Transverse colon (tissue), 4 donors: ENCODE data around the gene VPS18. TPM values are rescaled to one million over a fixed set of nuclear protein-coding genes. Genes with fewer than 3 reads are reported as not detected.
A peak's percentile ranks its signal among the peaks of the same experiment; 100 is the strongest.

Experiments used
- DNase-seq: peaks from one replicate; pipeline ENCODE4 v3.0.0-alpha.2; 2019
- H3K27ac ChIP-seq, 4 donors: fragments of 200-600 bp; sonication (generic); 2 replicates each; pipeline ENCODE4 v1.5.1; 2016 to 2018; ENCODE audit warnings: inconsistent platforms in 4 of 4
- H3K27me3 ChIP-seq: fragments of 200-600 bp; sonication (generic); 2 replicates; pipeline ENCODE4 v1.5.1; 2017; ENCODE audit warnings: inconsistent platforms
- H3K36me3 ChIP-seq, 4 donors: fragments of 200-600 bp; sonication (generic); 2 replicates each; pipeline ENCODE4 v1.5.1; 2017 to 2019; ENCODE audit warnings: inconsistent platforms in 4 of 4
- H3K4me1 ChIP-seq, 4 donors: fragments of 200-600 bp; sonication (generic); 2 replicates each; pipeline ENCODE4 v1.5.1; 2017 to 2020; ENCODE audit warnings: inconsistent platforms in 4 of 4
- H3K4me3 ChIP-seq, 4 donors: fragments of 200-600 bp; sonication (generic); 1 replicate in 1 of 4; 2 replicates in 3 of 4; pipeline versions ENCODE4 v1.5.1 to v1.6.1; 2017 to 2019; ENCODE audit warnings: inconsistent platforms in 4 of 4
- H3K9me3 ChIP-seq, 2 donors: fragments of 200-600 bp; sonication (generic); 2 replicates each; pipeline ENCODE4 v1.5.1; 2017 to 2019; ENCODE audit warnings: inconsistent platforms in 2 of 2
- EP300 ChIP-seq: sonication (generic); formaldehyde crosslinking; IDR thresholded peaks from one replicate; pipeline ENCODE4 v1.6.1; 2017; ENCODE audit warnings: antibody characterized with exemption, low read depth
- POLR2A ChIP-seq: fragments of 450-650 bp; IDR thresholded peaks from one replicate; pipeline ENCODE4 v1.6.1; 2016; ENCODE audit warnings: antibody characterized with exemption, mild to moderate bottlenecking, moderate library complexity
- POLR2AphosphoS5 ChIP-seq, 3 donors: sonication (generic); formaldehyde crosslinking; IDR thresholded peaks; one replicate each; pipeline ENCODE4 v1.6.1; 2016; ENCODE audit warnings: antibody characterized with exemption in 3 of 3
- WGBS, 2 donors: methylation state at CpG; one replicate each; pipeline ENCODE4 v1.1.5; 2018; ENCODE audit warnings: low coverage in 1 of 2; 5-methylcytosine and 5-hydroxymethylcytosine counted together
- in situ Hi-C, 4 donors: fragments of 200-750 bp; cut with MboI; loops; one replicate each; pipeline versions ENCODE4 v1.15.0 to v1.15.1; 2017; ENCODE audit warnings: low sequenced_read_pairs in 3 of 4, low pct_ligation_motif_present in 1 of 4, low pct_unique_long_range_greater_than_20kb in 1 of 4
- intact Hi-C: fragments of 100-400 bp; cut with DNase I; formaldehyde crosslinking; loops from one replicate; pipeline ENCODE4 v1.15.1; 2023; ENCODE audit warnings: low total_unique reads
- total RNA-seq, 4 donors: library from RNA; depleted of rRNA; stranded (reverse); fragments of >200 nt; gene quantifications; one replicate each; pipeline ENCODE4 v1.1.0, GENCODE V29; 2016
- TF ChIP-seq, protein P1 (sequence below), 5 experiments: fragments of 200-600 bp in 3 of 5; fragments of 450-650 bp in 2 of 5; sonication (generic) in 3 of 5; IDR thresholded peaks; 1 replicate in 2 of 5; 2 replicates in 3 of 5; pipeline ENCODE4 v1.5.1; 2016 to 2017; ENCODE audit warnings: antibody characterized with exemption in 5 of 5, inconsistent platforms in 3 of 5, mild to moderate bottlenecking in 2 of 5, moderate library complexity in 1 of 5

VPS18 gene
- total RNA-seq, 4 donors from 2014 or later = 18.3 to 58.7 (median 21.0) TPM

- TF ChIP-seq POLR2AphosphoS5 (IDR thresholded peaks at IDR 0.05) = peak in 1 of 3 donors; percentile 15
- TF ChIP-seq, protein P1, sequence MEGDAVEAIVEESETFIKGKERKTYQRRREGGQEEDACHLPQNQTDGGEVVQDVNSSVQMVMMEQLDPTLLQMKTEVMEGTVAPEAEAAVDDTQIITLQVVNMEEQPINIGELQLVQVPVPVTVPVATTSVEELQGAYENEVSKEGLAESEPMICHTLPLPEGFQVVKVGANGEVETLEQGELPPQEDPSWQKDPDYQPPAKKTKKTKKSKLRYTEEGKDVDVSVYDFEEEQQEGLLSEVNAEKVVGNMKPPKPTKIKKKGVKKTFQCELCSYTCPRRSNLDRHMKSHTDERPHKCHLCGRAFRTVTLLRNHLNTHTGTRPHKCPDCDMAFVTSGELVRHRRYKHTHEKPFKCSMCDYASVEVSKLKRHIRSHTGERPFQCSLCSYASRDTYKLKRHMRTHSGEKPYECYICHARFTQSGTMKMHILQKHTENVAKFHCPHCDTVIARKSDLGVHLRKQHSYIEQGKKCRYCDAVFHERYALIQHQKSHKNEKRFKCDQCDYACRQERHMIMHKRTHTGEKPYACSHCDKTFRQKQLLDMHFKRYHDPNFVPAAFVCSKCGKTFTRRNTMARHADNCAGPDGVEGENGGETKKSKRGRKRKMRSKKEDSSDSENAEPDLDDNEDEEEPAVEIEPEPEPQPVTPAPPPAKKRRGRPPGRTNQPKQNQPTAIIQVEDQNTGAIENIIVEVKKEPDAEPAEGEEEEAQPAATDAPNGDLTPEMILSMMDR (IDR thresholded peaks at IDR 0.05) = no peak
- WGBS, 2 donors = 44 to 47% methylated on average over 4 to 16 of the region's 16 CpGs
- no peaks in the 10 kb centered on the region for H3K36me3 ChIP-seq
- no peaks in the 10 kb centered on the region for H3K9me3 ChIP-seq
- H3K4me1 ChIP-seq = peaks cover 33 to 67% (median 65%) of the 10 kb centered on the region in 4 donors
- H3K27me3 ChIP-seq = peaks cover 53% of the 10 kb centered on the region
- intact Hi-C loops = no loop called here
- peak overlapping the region in 3 of 4 donors; percentile 36 to 66 (median 59) for H3K4me3 ChIP-seq
- in situ Hi-C loops = no loop called here
- peak overlapping the region; percentile 78 to 87 (median 84) for H3K27ac ChIP-seq
- DNase-seq = peak; percentile 32
These were observed 37.3 kb downstream of the VPS18 start for GRCh38 chr15:40931300-40932142.

GRCh38 chr15:40932156-40932555 lies 37.9 kb downstream of the VPS18 start:
- H3K4me1 ChIP-seq = peaks cover 29 to 61% (median 58%) of the 10 kb centered on the region in 4 donors
- H3K27ac ChIP-seq = peak overlapping the region; percentile 78 to 87 (median 84)
- peaks cover 47% of the 10 kb centered on the region for H3K27me3 ChIP-seq
- WGBS, 2 donors = 38 to 75% methylated on average over 1 to 8 of the region's 8 CpGs
- in situ Hi-C loops = no loop called here
- H3K36me3 ChIP-seq = no peaks in the 10 kb centered on the region
- no peak for TF ChIP-seq POLR2AphosphoS5 (IDR thresholded peaks at IDR 0.05)
- peak; percentile 17 for TF ChIP-seq POLR2A
- no peak for TF ChIP-seq EP300
- DNase-seq = peak; percentile 32
- H3K4me3 ChIP-seq = peak overlapping the region in 3 of 4 donors; percentile 36 to 66 (median 59)
- no peaks in the 10 kb centered on the region for H3K9me3 ChIP-seq
- intact Hi-C loops = no loop called here

- peaks cover 40% of the 10 kb centered on the region for H3K27me3 ChIP-seq
- H3K27ac ChIP-seq = peak overlapping the region; percentile 78 to 87 (median 84)
- H3K9me3 ChIP-seq = no peaks in the 10 kb centered on the region
- in situ Hi-C loops = no loop called here
- WGBS, 2 donors = 46% methylated on average over 11 of the region's 11 CpGs; no CpG with 5 or more reads in 1 of the 2 donors
- intact Hi-C loops = no loop called here
- peak; percentile 68 for DNase-seq
- peaks cover 29 to 59% (median 51%) of the 10 kb centered on the region in 4 donors for H3K4me1 ChIP-seq
- TF ChIP-seq EP300 (no peak), POLR2AphosphoS5 (IDR thresholded peaks at IDR 0.05) (peak; percentile 17 to 56 (median 42)), POLR2A (peak; percentile 6)
- TF ChIP-seq, protein P1 (IDR thresholded peaks at IDR 0.05) = no peak
- H3K36me3 ChIP-seq = no peaks in the 10 kb centered on the region
- peak overlapping the region in 3 of 4 donors; percentile 36 to 66 (median 59) for H3K4me3 ChIP-seq
These were observed 38.6 kb downstream of the VPS18 start for GRCh38 chr15:40932649-40933516.

DNA sequence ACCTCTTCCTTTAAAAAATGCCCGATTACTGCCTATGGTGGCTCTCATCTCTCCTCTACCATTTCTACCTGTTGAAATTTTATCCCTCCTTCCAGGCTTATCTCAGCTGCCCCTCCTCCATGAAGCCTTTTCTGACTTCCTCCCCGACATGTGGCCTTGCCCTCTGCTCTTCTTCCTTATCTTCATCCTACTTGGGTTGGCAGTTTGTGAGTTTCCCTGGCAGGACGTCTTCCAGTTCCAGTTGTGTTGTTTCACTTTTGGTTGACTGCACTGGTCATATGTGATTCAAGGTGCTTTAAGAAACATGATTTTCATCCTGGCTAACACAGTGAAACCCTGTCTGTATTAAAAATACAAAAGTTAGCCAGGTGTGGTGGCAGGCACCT lies 39.3 kb downstream of the VPS18 start:
- H3K36me3 ChIP-seq = no peaks in the 10 kb centered on the region
- peak in 1 of 3 donors; percentile 39 for TF ChIP-seq POLR2AphosphoS5 (IDR thresholded peaks at IDR 0.05)
- peak; percentile 4 for TF ChIP-seq POLR2A
- TF ChIP-seq, protein P1 (IDR thresholded peaks at IDR 0.05) = no peak
- DNase-seq = peak; percentile 38
- no peaks in the 10 kb centered on the region for H3K9me3 ChIP-seq
- in situ Hi-C loops (no loop called here), intact Hi-C loops (no loop called here)
- H3K4me3 ChIP-seq = no peak overlapping the region
- H3K4me1 ChIP-seq = peaks cover 23 to 55% (median 45%) of the 10 kb centered on the region in 4 donors
- 32 to 45% methylated on average over 3 of the region's 3 CpGs for WGBS, 2 donors
- peaks cover 33% of the 10 kb centered on the region for H3K27me3 ChIP-seq
- peak overlapping the region; percentile 78 to 87 (median 84) for H3K27ac ChIP-seq
